ENCODE data around the gene BCL2. TPM values are rescaled to one million over a fixed set of nuclear protein-coding genes. Genes with fewer than 3 reads are reported as not detected.

Gene BCL2
- total and polyA plus RNA-seq, 9 donors, result 13.7 to 43.9 (median 35.7) TPM

GRCh38 chr18:63263444-63263843 is 56.1 kb downstream of the BCL2 start:
- H3K4me1 ChIP-seq (ENCODE audit: insufficient read depth), result peaks cover 15% of the 10 kb centered on the region
- no peaks in the 10 kb centered on the region for H3K27me3 ChIP-seq
- WGBS, 3 donors, result 79 to 88% (median 84%) methylated on average over 2 of the region's 2 CpGs
- H3K9me3 ChIP-seq, result no peaks in the 10 kb centered on the region
- H3K36me3 ChIP-seq, result no peaks in the 10 kb centered on the region
- no peak for DNase-seq
- TF ChIP-seq POLR2A (IDR thresholded peaks at IDR 0.05) (no peak), EP300 (IDR thresholded peaks at IDR 0.05) (no peak), CTCF (IDR thresholded peaks at IDR 0.05) (no peak)
- peak overlapping the region; percentile 45 to 78 for H3K27ac ChIP-seq
- intact Hi-C loops (cut with DNase I), result loop anchor here in 2 of 4 donors (10.0 kb wide), 1 partner anchor 51 kb away; the partner anchor contains the start of gene BCL2 (in 2 of the 2)
- H3K4me3 ChIP-seq, result no peak overlapping the region

GRCh38 chr18:63262369-63263335 is 56.9 kb downstream of the BCL2 start:
- no peaks in the 10 kb centered on the region for H3K27me3 ChIP-seq
- 15 to 21% (median 18%) methylated on average over 12 of the region's 12 CpGs for WGBS, 3 donors

GRCh38 chr18:63261029-63261428 is 58.5 kb downstream of the BCL2 start:
- H3K27me3 ChIP-seq, result no peaks in the 10 kb centered on the region
- TF ChIP-seq CTCF (IDR thresholded peaks at IDR 0.05) (no peak), POLR2A (IDR thresholded peaks at IDR 0.05) (no peak), EP300 (IDR thresholded peaks at IDR 0.05) (no peak)
- DNase-seq, result no peak
- H3K4me3 ChIP-seq, result no peak overlapping the region
- H3K27ac ChIP-seq, result no peak overlapping the region
- H3K36me3 ChIP-seq, result no peaks in the 10 kb centered on the region
- no peaks in the 10 kb centered on the region for H3K9me3 ChIP-seq
- peaks cover 10% of the 10 kb centered on the region for H3K4me1 ChIP-seq (ENCODE audit: insufficient read depth)
- intact Hi-C loops (cut with DNase I), result loop anchor here in 2 of 4 donors (10.0 kb wide), 1 partner anchor 54 kb away; the partner anchor contains the start of gene BCL2 (in 2 of the 2)
- 92 to 99% (median 99%) methylated on average over 3 of the region's 3 CpGs for WGBS, 3 donors

More at GRCh38 chr18:63262369-63263335, 56.9 kb downstream of the BCL2 start:
- Histone ChIP-seq H3K9me3 (no peaks in the 10 kb centered on the region), H3K36me3 (no peaks in the 10 kb centered on the region), H3K4me1 (ENCODE audit: insufficient read depth) (peaks cover 13% of the 10 kb centered on the region), H3K4me3 (no peak overlapping the region), H3K27ac (peak overlapping the region; percentile 45 to 78)
- peak in 2 of 5 donors; percentile 46 to 54 for DNase-seq
- intact Hi-C loops (cut with DNase I), result loop anchor here in 2 of 4 donors (10.0 kb wide), 1 partner anchor 52 kb away; the partner anchor contains the start of gene BCL2 (in 2 of the 2)
- TF ChIP-seq POLR2A (IDR thresholded peaks at IDR 0.05) (no peak), EP300 (IDR thresholded peaks at IDR 0.05) (no peak), CTCF (IDR thresholded peaks at IDR 0.05) (no peak)

GRCh38 chr18:63260380-63260754 is 59.2 kb downstream of the BCL2 start:
- 73 to 79% (median 76%) methylated on average over 7 of the region's 7 CpGs for WGBS, 3 donors

More at GRCh38 chr18:63260380-63260754, 59.2 kb downstream of the BCL2 start:
- TF ChIP-seq CTCF (IDR thresholded peaks at IDR 0.05) (no peak), POLR2A (IDR thresholded peaks at IDR 0.05) (no peak)
- no peak overlapping the region for H3K4me3 ChIP-seq
- no peaks in the 10 kb centered on the region for H3K36me3 ChIP-seq
- intact Hi-C loops (cut with DNase I), result loop anchor here in 2 of 4 donors (10.0 kb wide), 1 partner anchor 54 kb away; the partner anchor contains the start of gene BCL2 (in 2 of the 2)
- no peaks in the 10 kb centered on the region for H3K9me3 ChIP-seq
- no peak for DNase-seq
- H3K4me1 ChIP-seq (ENCODE audit: insufficient read depth), result peaks cover 10% of the 10 kb centered on the region
- no peak overlapping the region for H3K27ac ChIP-seq
- no peaks in the 10 kb centered on the region for H3K27me3 ChIP-seq

Data from ovary (tissue), 9 donors.